GM23338 (cell line): ENCODE results near the gene TOLLIP. TPM values are rescaled to one million over a fixed set of nuclear protein-coding genes. Genes with fewer than 3 reads are reported as not detected.

Source experiments
- ATAC-seq: fragments of 200-7000 bp; cut with Tn5 transposase; 3 replicates; pipeline ENCODE4 v1.9.1; 2020
- DNase-seq: peaks from one replicate; pipeline ENCODE4 v3.0.0-alpha.2; 2015; ENCODE audit warnings: low spot score
- H2AFZ ChIP-seq: fragments of 200-600 bp; sonication (generic); 2 replicates; pipeline ENCODE4 v1.8.0; 2016; ENCODE audit warnings: antibody characterized with exemption, mild to moderate bottlenecking, moderate library complexity
- H3F3A ChIP-seq: fragments of 200-600 bp; sonication (generic); replicated peaks from 2 replicates; pipeline ENCODE4 v1.8.0; 2017; ENCODE audit warnings: antibody characterized with exemption, mixed run types, low read depth
- H3K27ac ChIP-seq: fragments of 200-600 bp; sonication (generic); 2 replicates; pipeline ENCODE4 v1.6.1; 2016; ENCODE audit warnings: low read depth
- H3K27me3 ChIP-seq: fragments of 200-600 bp; sonication (generic); 2 replicates; pipeline ENCODE4 v1.8.0; 2016; ENCODE audit warnings: mild to moderate bottlenecking, mixed run types, moderate library complexity; ENCODE audit not compliant: insufficient read depth
- H3K36me3 ChIP-seq: fragments of 200-600 bp; sonication (generic); 2 replicates; pipeline ENCODE4 v1.8.0; 2016; ENCODE audit warnings: mild to moderate bottlenecking; ENCODE audit not compliant: insufficient read depth
- H3K4me1 ChIP-seq: fragments of 200-600 bp; sonication (generic); 2 replicates; pipeline ENCODE4 v1.8.0; 2016; ENCODE audit warnings: mild to moderate bottlenecking, moderate library complexity; ENCODE audit not compliant: insufficient read depth
- H3K4me2 ChIP-seq: fragments of 200-600 bp; sonication (generic); 2 replicates; pipeline ENCODE4 v1.7.1; 2017; ENCODE audit warnings: mixed run types
- H3K4me3 ChIP-seq: fragments of 200-600 bp; sonication (generic); 2 replicates; pipeline ENCODE4 v1.6.1; 2016; ENCODE audit warnings: mixed run types
- H3K79me2 ChIP-seq: fragments of 200-600 bp; sonication (generic); replicated peaks from 2 replicates; pipeline ENCODE4 v1.8.0; 2017; ENCODE audit warnings: mild to moderate bottlenecking; ENCODE audit not compliant: insufficient read depth
- H3K9me2 ChIP-seq: fragments of 200-600 bp; sonication (generic); 2 replicates; pipeline ENCODE4 v1.8.0; 2017; ENCODE audit not compliant: insufficient read depth
- H4K20me1 ChIP-seq: fragments of 200-600 bp; sonication (generic); replicated peaks from 2 replicates; pipeline ENCODE4 v1.8.0; 2017; ENCODE audit warnings: mild to moderate bottlenecking; ENCODE audit not compliant: insufficient read depth
- H3K27ac Mint-ChIP-seq: 2 replicates; pipeline ENCODE4 v1.8.0; 2020; ENCODE audit warnings: inconsistent platforms, mild to moderate bottlenecking, moderate library complexity, mixed read lengths
- H3K27me3 Mint-ChIP-seq: 3 replicates; pipeline ENCODE4 v1.8.0; 2022; ENCODE audit warnings: low read depth, mild to moderate bottlenecking, moderate library complexity, mixed read lengths, inconsistent platforms; ENCODE audit not compliant: insufficient read depth, poor library complexity
- H3K36me3 Mint-ChIP-seq: 3 replicates; pipeline ENCODE4 v1.8.0; 2021; ENCODE audit warnings: low read depth, mild to moderate bottlenecking, inconsistent platforms, moderate library complexity, mixed read lengths
- H3K4me1 Mint-ChIP-seq: 3 replicates; pipeline ENCODE4 v1.8.0; 2020; ENCODE audit warnings: mild to moderate bottlenecking, inconsistent platforms, mixed read lengths
- H3K4me3 Mint-ChIP-seq: 3 replicates; pipeline ENCODE4 v1.8.0; 2021; ENCODE audit warnings: moderate library complexity, mild to moderate bottlenecking, inconsistent platforms, mixed read lengths
- H3K9me3 Mint-ChIP-seq: 3 replicates; pipeline ENCODE4 v1.8.0; 2020; ENCODE audit warnings: moderate library complexity, mild to moderate bottlenecking, inconsistent platforms, mixed read lengths
- CREB1 ChIP-seq: fragments of 250-450 bp; sonication (Bioruptor Pico); IDR thresholded peaks from 2 replicates; pipeline ENCODE4 v1.5.0; 2020; ENCODE audit warnings: low read depth, mild to moderate bottlenecking, moderate library complexity
- ETS1 ChIP-seq: IDR thresholded peaks from 2 replicates; pipeline ENCODE4 v1.6.1; 2016; ENCODE audit warnings: antibody characterized with exemption
- EZH2phosphoT487 ChIP-seq: fragments of 200-600 bp; sonication (generic); IDR thresholded peaks from one replicate; pipeline ENCODE4 v1.8.1; 2018; ENCODE audit warnings: antibody characterized with exemption; ENCODE audit not compliant: unreplicated experiment
- NANOG ChIP-seq: IDR thresholded peaks from 2 replicates; pipeline ENCODE4 v1.6.1; 2016; ENCODE audit warnings: antibody characterized with exemption, borderline replicate concordance
- POLR2AphosphoS5 ChIP-seq: IDR thresholded peaks from 2 replicates; pipeline ENCODE4 v1.6.1; 2016; ENCODE audit warnings: antibody characterized with exemption, low read depth
- REST ChIP-seq: IDR thresholded peaks from one replicate; pipeline ENCODE4 v1.6.1; 2018; ENCODE audit warnings: antibody characterized with exemption; ENCODE audit not compliant: unreplicated experiment
- STAT1 ChIP-seq: IDR thresholded peaks from one replicate; pipeline ENCODE4 v1.6.1; 2016; ENCODE audit warnings: antibody characterized with exemption; ENCODE audit not compliant: unreplicated experiment
- ZNF114 ChIP-seq: fragments of 250-450 bp; sonication (Bioruptor Pico); IDR thresholded peaks from 2 replicates; pipeline ENCODE4 v1.5.0; 2020; ENCODE audit warnings: mild to moderate bottlenecking, moderate library complexity
- ZNF462 ChIP-seq: fragments of 250-450 bp; sonication (Bioruptor Pico); IDR thresholded peaks from 2 replicates; pipeline ENCODE4 v1.5.0; 2020; ENCODE audit warnings: mild to moderate bottlenecking, moderate library complexity
- polyA plus RNA-seq: library from polyadenylated mRNA; unstranded; fragments of >200 nt; fragmentation: Nextera tagmentation; extraction: Ambion mirVana; gene quantifications from 2 replicates; pipeline ENCODE4 v1.2.1, GENCODE V29; 2016
- total RNA-seq: library from RNA; depleted of rRNA; stranded (reverse); fragments of >200 nt; shearing (Covaris generic); gene quantifications from 2 replicates; pipeline ENCODE4 v1.2.3, GENCODE V29; 2014

Gene TOLLIP
- total and polyA plus RNA-seq, 2 experiments from 2014 or later = 13.5 to 18.0 TPM

- TF ChIP-seq REST = no peak
These were observed 7.4 kb downstream of the TOLLIP start (continued) for GRCh38 chr11:1302041-1302460.

GRCh38 chr11:1301220-1302000 lies 8.0 kb downstream of the TOLLIP start:
- H3K36me3 ChIP-seq = no peaks in the 10 kb centered on the region
- ATAC-seq (no peak), DNase-seq (no peak)
- peaks cover 31% of the 10 kb centered on the region for H3K4me1 Mint-ChIP-seq
- H2AFZ ChIP-seq = no peak overlapping the region
- peaks cover 80% of the 10 kb centered on the region for H3K79me2 ChIP-seq
- H3K27me3 Mint-ChIP-seq = peaks cover 3% of the 10 kb centered on the region
- H3K9me2 ChIP-seq = no peaks in the 10 kb centered on the region
- no peak overlapping the region for H3K4me3 ChIP-seq
- no peaks in the 10 kb centered on the region for H3K27me3 ChIP-seq
- H3K4me2 ChIP-seq = no peak overlapping the region
- TF ChIP-seq ZNF114 (CRISPR knock-in tag) (no peak), STAT1 (no peak), ETS1 (no peak), CREB1 (CRISPR knock-in tag) (no peak), ZNF462 (no peak), NANOG (no peak), EZH2phosphoT487 (no peak), POLR2AphosphoS5 (no peak)
- H3K27ac ChIP-seq = no peak overlapping the region
- H3K4me3 Mint-ChIP-seq = no peak overlapping the region
- no peaks in the 10 kb centered on the region for H3K36me3 Mint-ChIP-seq
- H3F3A ChIP-seq = no peaks in the 10 kb centered on the region
- no peaks in the 10 kb centered on the region; the same call in 2 of the 3 replicates for H3K9me3 Mint-ChIP-seq
- no peak overlapping the region for H3K27ac Mint-ChIP-seq
- H3K4me1 ChIP-seq = 0 out of 2 replicates have a peak, but pooled peaks cover 5% of the 10 kb centered on the region
- H4K20me1 ChIP-seq = no peaks in the 10 kb centered on the region; the same call in 1 of the 2 replicates
